ENCODE results near the gene FHAD1. TPM values are rescaled to one million over a fixed set of nuclear protein-coding genes. Genes with fewer than 3 reads are reported as not detected.

FHAD1 gene
- total and polyA plus RNA-seq, 9 of the 15 experiments (the other 6 are each of a cell fraction or from before 2014, with no cell fraction given): 0.32 to 2.1 (median 1.5) TPM; not detected in 1

DNA sequence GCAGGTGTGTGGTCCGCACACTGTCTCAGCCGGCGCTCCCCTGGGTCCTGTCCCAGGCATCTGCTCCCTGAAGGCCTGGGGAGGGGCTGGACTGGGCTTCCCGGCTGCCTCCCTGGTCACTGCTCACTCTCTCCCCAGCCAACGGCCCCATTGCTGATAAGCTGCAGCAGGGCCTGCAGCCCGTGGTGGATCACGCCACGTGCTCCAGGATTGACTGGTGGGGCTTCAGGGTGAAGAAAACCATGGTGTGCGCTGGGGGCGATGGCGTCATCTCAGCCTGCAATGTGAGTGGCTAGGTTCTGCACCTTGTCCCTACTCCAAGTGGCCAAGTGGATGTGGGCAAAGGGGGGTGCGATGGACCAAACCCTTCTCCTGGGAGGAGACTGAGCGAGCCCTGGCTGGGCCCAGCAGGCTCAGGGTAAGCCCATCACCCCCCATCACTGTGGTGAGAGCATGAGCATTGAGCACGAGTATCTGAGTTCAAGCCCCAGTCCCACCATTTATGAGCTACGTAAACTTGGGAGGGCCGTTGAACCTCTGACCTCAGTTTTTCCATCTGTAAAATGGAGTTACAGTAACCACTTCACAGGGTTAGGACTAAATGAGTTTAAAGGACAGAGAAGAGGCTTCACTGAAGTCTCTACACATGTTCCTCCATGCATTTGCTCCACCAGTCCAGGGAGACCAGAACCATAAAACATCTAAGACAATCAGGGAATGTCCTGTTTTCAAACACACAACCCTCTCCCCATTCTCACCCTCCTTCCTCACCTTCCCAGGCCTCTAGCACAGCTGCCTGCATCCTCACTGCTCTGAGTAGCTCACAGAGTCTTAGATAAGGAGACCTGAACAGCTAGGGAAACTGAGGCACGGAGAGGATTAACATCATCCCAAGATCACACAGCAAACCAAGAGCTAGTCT, 197.7 kb downstream of the FHAD1 start (continued):
- no peak for TF ChIP-seq BRF2 (IDR thresholded peaks at IDR 0.05; ENCODE audit: borderline replicate concordance, insufficient read depth, insufficient read length)
- no peak for TF ChIP-seq LEF1 (IDR thresholded peaks at IDR 0.05)
- TF ChIP-seq ZNF668 (CRISPR knock-in tag; IDR thresholded peaks at IDR 0.05): no peak
- peak; percentile 99 for TF ChIP-seq BCOR (IDR thresholded peaks at IDR 0.05)
- TF ChIP-seq, protein P1, sequence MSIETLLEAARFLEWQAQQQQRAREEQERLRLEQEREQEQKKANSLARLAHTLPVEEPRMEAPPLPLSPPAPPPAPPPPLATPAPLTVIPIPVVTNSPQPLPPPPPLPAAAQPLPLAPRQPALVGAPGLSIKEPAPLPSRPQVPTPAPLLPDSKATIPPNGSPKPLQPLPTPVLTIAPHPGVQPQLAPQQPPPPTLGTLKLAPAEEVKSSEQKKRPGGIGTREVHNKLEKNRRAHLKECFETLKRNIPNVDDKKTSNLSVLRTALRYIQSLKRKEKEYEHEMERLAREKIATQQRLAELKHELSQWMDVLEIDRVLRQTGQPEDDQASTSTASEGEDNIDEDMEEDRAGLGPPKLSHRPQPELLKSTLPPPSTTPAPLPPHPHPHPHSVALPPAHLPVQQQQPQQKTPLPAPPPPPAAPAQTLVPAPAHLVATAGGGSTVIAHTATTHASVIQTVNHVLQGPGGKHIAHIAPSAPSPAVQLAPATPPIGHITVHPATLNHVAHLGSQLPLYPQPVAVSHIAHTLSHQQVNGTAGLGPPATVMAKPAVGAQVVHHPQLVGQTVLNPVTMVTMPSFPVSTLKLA (conservative IDR thresholded peaks at IDR 0.05): peak; percentile 80 to 91
- no peak for TF ChIP-seq ZNF584 (CRISPR knock-in tag; IDR thresholded peaks at IDR 0.05; ENCODE audit: low read depth)
- no peak for TF ChIP-seq CREB1 (IDR thresholded peaks at IDR 0.05)
- TF ChIP-seq CREB1 (CRISPR knock-in tag; IDR thresholded peaks at IDR 0.05): peak; percentile 53
- no peak for TF ChIP-seq NFIX (CRISPR knock-in tag; IDR thresholded peaks at IDR 0.05; ENCODE audit: low read depth)
- no peak for TF ChIP-seq ERF (CRISPR knock-in tag; IDR thresholded peaks at IDR 0.05)
- no peak for TF ChIP-seq PPARD (CRISPR knock-in tag; IDR thresholded peaks at IDR 0.05)
- no peak for TF ChIP-seq ZNF124 (CRISPR knock-in tag; IDR thresholded peaks at IDR 0.05)
- TF ChIP-seq SIN3A (IDR thresholded peaks at IDR 0.05; ENCODE audit: borderline replicate concordance in 2 of 2, control insufficient read depth in 1 of 2, low read depth in 2 of 2, low read length in 2 of 2): no peak
- peak; percentile 76 for TF ChIP-seq EP400 (IDR thresholded peaks at IDR 0.05)
- TF ChIP-seq RBM15 (IDR thresholded peaks at IDR 0.05; ENCODE audit: insufficient read depth, low read length): no peak
- TF ChIP-seq CAMTA2 (CRISPR knock-in tag; conservative IDR thresholded peaks at IDR 0.05): no peak
- TF ChIP-seq MYBL2 (IDR thresholded peaks at IDR 0.05; ENCODE audit: low read depth): no peak
- no peak for TF ChIP-seq MYBL2 (CRISPR knock-in tag; IDR thresholded peaks at IDR 0.05; ENCODE audit: borderline replicate concordance)
- no peak for TF ChIP-seq MTA1 (IDR thresholded peaks at IDR 0.05; ENCODE audit: borderline replicate concordance)
- TF ChIP-seq ZSCAN29 (IDR thresholded peaks at IDR 0.05): no peak
- no peak for TF ChIP-seq SMAD1 (IDR thresholded peaks at IDR 0.05; ENCODE audit: low read depth, low read length, partially characterized antibody)
- TF ChIP-seq USF1 (CRISPR knock-in tag; IDR thresholded peaks at IDR 0.05): peak; percentile 84
- TF ChIP-seq DDX20 (tag; IDR thresholded peaks at IDR 0.05; ENCODE audit: low read depth): no peak
- TF ChIP-seq CHD4 (IDR thresholded peaks at IDR 0.05; ENCODE audit: insufficient read depth, insufficient replicate concordance, low read depth, low read length, poor library complexity, severe bottlenecking): peak; percentile 100
- TF ChIP-seq ZNF551 (CRISPR knock-in tag; IDR thresholded peaks at IDR 0.05): no peak

All from K562 (cell line).